ENCODE measurements around the gene M1AP.

The M1AP gene

DNA sequence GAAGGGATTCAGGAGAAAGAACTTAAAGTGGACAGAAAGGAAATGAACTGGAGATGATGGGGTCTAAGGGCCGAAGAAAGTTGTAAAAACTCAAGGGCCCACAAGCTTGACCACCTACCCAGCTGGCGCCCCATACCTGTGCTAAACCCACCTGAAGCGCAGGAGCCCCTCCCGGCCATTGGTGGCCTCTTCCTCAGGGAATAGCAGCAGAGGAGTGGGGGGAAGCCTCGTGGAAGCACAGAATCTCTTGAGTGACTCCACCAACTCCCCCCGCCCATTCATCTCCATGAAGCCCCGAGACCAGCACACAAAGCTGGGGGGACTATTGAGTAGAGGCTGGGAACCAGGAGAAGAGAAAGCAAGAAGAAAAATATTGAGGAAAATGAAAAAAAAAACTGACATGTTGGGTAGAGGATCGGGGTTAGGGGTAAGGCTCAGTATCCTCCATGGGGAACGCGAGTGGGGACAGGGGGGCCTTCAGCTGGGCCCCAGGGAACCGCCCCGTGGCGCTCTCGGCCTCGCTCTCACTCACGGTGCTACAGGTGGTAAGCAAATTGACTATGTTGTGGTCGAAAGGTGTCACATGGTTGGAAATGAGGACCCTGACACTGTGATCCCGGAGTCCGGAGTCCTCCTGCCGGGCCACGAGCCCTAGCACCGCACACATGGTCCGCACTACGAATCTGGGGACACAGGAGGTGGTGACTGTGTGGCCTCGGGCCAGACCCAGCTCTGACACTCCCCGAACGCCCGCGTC lies 119.4 kb downstream of the M1AP start:
- peaks cover 0 to 27% (median 16%) of the 10 kb centered on the region in 11 experiments; a peak in 10 of 22 replicates for H4K20me1 ChIP-seq
- peak overlapping the region; percentile 91 to 99 (median 97) for H3K27ac ChIP-seq
- H3K9me3 ChIP-seq (replicated peaks in 1 of 11): 0 out of 22 replicates have a peak, but pooled peaks cover 0 to 6% (median 0%) of the 10 kb centered on the region in 11 experiments
- H3K4me1 ChIP-seq: peaks cover 26 to 54% (median 49%) of the 10 kb centered on the region in 10 experiments
- H3K4me2 ChIP-seq: peak overlapping the region; percentile 93 to 99 (median 98)
- H3K27me3 ChIP-seq: no peaks in the 10 kb centered on the region
- H3K9ac ChIP-seq: peak overlapping the region; percentile 88 to 99 (median 97)
- H3K36me3 ChIP-seq: peaks cover 39 to 56% (median 48%) of the 10 kb centered on the region in 11 experiments
- H3K4me3 ChIP-seq: peak overlapping the region; percentile 81 to 94 (median 86)
- TF ChIP-seq Cebpa-rat (IDR thresholded peaks at IDR 0.05): no peak

DNA sequence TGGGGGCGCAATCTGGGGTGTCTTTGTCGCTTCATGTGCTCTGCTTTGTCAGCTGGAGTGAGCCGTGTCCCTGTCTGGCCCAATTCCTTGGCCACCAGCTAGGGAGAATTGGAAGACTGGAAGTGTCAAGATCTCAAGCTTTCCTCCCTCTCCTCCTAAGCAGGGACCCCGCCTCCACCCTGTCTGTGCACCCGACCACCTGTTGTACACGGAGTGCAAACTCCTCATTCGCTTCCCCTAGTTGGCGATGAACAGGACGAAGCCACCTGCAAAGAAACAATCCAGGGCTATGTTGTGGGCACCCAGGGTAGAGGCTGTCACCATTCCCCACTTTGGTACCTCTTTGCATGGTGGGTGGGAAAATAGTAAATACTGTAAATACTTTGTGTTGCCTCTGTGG lies 120.4 kb downstream of the M1AP start:
- 0 out of 22 replicates have a peak, but pooled peaks cover 0 to 6% (median 0%) of the 10 kb centered on the region in 11 experiments for H3K9me3 ChIP-seq (replicated peaks in 1 of 11)
- H3K4me1 ChIP-seq: peaks cover 26 to 54% (median 49%) of the 10 kb centered on the region in 10 experiments
- H3K4me3 ChIP-seq: peak overlapping the region; percentile 81 to 94 (median 86); a peak in 15 of 20 replicates
- H4K20me1 ChIP-seq: peaks cover 0 to 26% (median 14%) of the 10 kb centered on the region in 11 experiments; a peak in 10 of 22 replicates
- peak overlapping the region in 1 of 11 experiments; percentile 59; a peak in 1 of 22 replicates for H3K27ac ChIP-seq
- H3K4me2 ChIP-seq: peak overlapping the region; percentile 93 to 99 (median 98)
- H3K27me3 ChIP-seq: peaks cover 0 to 4% (median 0%) of the 10 kb centered on the region in 11 experiments; a peak in 1 of 22 replicates
- no peak for TF ChIP-seq Cebpa-rat (IDR thresholded peaks at IDR 0.05)
- H3K36me3 ChIP-seq: peaks cover 29 to 45% (median 38%) of the 10 kb centered on the region in 11 experiments
- H3K9ac ChIP-seq: peak overlapping the region in 8 of 11 experiments; percentile 94 to 99 (median 97); a peak in 9 of 22 replicates

- H3K9me3 ChIP-seq (replicated peaks in 1 of 11): 0 out of 22 replicates have a peak, but pooled peaks cover 0 to 6% (median 0%) of the 10 kb centered on the region in 11 experiments
- peaks cover 0 to 22% (median 11%) of the 10 kb centered on the region in 11 experiments; a peak in 10 of 22 replicates for H4K20me1 ChIP-seq
- peak overlapping the region in 9 of 11 experiments; percentile 18 to 99 (median 97); a peak in 16 of 22 replicates for H3K4me2 ChIP-seq
- H3K36me3 ChIP-seq: peaks cover 24 to 38% (median 34%) of the 10 kb centered on the region in 11 experiments
- H3K27ac ChIP-seq: peak overlapping the region in 6 of 11 experiments; percentile 28 to 63 (median 48); a peak in 12 of 22 replicates
- H3K4me1 ChIP-seq: peaks cover 19 to 48% (median 42%) of the 10 kb centered on the region in 10 experiments
- peak overlapping the region in 2 of 11 experiments; percentile 4 to 9; a peak in 3 of 22 replicates for H3K9ac ChIP-seq
- peak overlapping the region in 2 of 10 experiments; percentile 48 to 90; a peak in 4 of 20 replicates for H3K4me3 ChIP-seq
- H3K27me3 ChIP-seq: peaks cover 0 to 9% (median 0%) of the 10 kb centered on the region in 11 experiments; a peak in 5 of 22 replicates
- TF ChIP-seq Cebpa-rat (IDR thresholded peaks at IDR 0.05): no peak
Observed at GRCh38 chr2:74526649-74527230, 121.4 kb downstream of the M1AP start.

DNA sequence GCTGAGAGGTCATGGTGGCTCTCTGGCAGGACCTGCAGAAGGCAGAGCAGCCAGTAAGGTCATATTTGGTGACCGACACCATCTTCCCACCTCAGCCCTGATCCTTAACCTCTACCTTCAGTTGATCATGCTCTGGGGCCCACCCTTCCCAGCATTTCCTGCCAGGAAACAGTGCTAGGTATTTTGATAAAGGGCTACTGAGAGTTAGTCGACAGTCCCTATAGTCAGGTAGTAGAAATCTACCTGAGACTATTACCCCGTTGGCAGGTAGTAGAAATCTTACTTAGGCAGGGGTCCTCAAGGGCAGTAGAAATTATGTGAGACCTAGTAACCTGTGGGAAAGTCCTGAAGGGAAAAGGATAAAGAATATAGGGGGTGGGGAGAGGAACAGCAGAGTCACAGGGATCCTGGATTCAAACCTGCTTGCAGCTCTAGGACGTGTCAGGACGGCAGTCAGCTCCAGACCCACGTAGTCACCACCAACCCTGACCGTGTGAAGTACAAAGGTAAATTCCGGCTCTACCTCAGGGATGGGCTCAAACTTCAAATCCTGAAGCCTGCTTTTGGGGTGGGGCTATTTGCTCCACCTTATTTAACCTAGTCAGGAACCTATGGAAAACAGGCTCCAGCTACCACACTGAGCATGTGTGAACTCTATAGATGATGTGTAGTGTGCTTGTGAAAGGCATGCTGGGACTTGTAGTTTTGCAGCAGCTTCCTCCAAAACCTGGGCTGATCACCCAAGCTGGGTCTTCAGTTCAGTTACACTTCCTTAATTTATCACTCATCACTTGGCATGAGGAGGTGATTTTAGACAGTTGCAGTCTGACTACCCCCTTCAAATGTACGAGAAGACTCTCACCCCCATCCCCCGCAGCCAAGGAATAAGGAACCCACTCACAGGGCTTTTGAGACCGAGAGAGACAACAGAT lies 122.1 kb downstream of the M1AP start, which contains the start of gene DQX1:
Gene DQX1, minus strand, starts transcription at position 515 of the 932 bp plus-strand sequence. Its CDS starts 502 bp downstream, at position 13.
- peak within 1 kb of the TSS in 9 of 11 experiments; percentile 18 to 99 (median 97); a peak in 17 of 22 replicates for H3K4me2 ChIP-seq
- peaks cover 0 to 10% (median 2%) of the 10 kb centered on the region in 11 experiments; a peak in 6 of 22 replicates for H3K27me3 ChIP-seq
- peak within 1 kb of the TSS in 6 of 11 experiments; percentile 28 to 63 (median 48); a peak in 12 of 22 replicates for H3K27ac ChIP-seq
- peak within 1 kb of the TSS in 2 of 11 experiments; percentile 4 to 9; a peak in 3 of 22 replicates for H3K9ac ChIP-seq
- 0 out of 22 replicates have a peak, but pooled peaks cover 0 to 6% (median 0%) of the 10 kb centered on the region in 11 experiments for H3K9me3 ChIP-seq (replicated peaks in 1 of 11)
- H3K4me3 ChIP-seq: peak within 1 kb of the TSS in 3 of 10 experiments; percentile 17 to 90 (median 48); a peak in 5 of 20 replicates
- no peak for TF ChIP-seq Cebpa-rat (IDR thresholded peaks at IDR 0.05)
- peaks cover 0 to 22% (median 11%) of the 10 kb centered on the region in 11 experiments; a peak in 10 of 22 replicates for H4K20me1 ChIP-seq
- H3K36me3 ChIP-seq: peaks cover 24 to 38% (median 34%) of the 10 kb centered on the region in 11 experiments
- H3K4me1 ChIP-seq: peaks cover 12 to 40% (median 34%) of the 10 kb centered on the region in 10 experiments

DNA sequence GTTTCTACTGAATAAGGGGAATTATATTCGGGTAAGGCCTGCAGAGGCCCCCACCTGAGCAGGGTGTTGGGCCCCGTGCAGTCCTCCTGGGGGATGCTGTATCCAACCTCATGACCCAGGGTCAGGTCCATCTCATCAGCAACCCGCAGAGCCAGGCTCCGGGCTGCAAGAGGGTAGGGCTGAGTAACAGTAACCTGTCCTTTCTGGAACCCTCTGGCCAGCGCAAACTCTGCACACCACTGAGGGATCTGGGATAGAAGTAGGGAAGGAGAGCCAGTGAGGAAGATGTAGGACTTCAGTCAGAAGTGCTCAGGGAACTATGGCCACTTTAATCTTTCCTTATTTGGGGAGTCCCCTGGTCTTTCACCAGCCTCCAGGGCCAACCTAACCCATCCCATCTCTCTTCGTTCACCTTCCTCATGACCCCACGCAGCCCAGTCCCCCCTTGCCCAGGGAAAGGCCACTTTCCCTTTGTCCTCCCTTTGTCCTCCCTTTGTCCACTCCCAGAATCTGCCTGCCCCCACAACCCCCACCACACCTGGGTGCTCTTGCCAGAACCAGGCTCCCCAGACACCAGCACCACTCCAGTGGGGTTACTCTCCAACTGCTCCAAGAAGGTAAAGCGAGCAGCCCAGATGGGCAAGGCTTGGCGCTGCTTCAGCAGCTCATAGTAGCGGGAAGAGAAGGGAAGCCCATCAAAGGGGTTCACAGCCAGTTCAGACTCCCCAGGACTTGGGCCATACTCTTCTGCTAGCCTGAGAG lies 123.0 kb downstream of the M1AP start:
- Histone ChIP-seq H3K4me3 (no peak overlapping the region), H3K27me3 (peaks cover 2 to 19% (median 10%) of the 10 kb centered on the region in 11 experiments; a peak in 13 of 22 replicates), H3K4me2 (peak overlapping the region in 2 of 11 experiments; percentile 57 to 94; a peak in 3 of 22 replicates), H3K36me3 (peaks cover 24 to 38% (median 34%) of the 10 kb centered on the region in 11 experiments), H4K20me1 (peaks cover 0 to 22% (median 11%) of the 10 kb centered on the region in 11 experiments; a peak in 10 of 22 replicates), H3K4me1 (peaks cover 9 to 39% (median 30%) of the 10 kb centered on the region in 10 experiments), H3K9me3 (replicated peaks in 1 of 11) (0 out of 22 replicates have a peak, but pooled peaks cover 0 to 6% (median 0%) of the 10 kb centered on the region in 11 experiments), H3K27ac (no peak overlapping the region), H3K9ac (no peak overlapping the region)
- TF ChIP-seq Cebpa-rat (IDR thresholded peaks at IDR 0.05): no peak

- Histone ChIP-seq H3K4me2 (no peak overlapping the region), H3K9ac (no peak overlapping the region), H4K20me1 (peaks cover 0 to 22% (median 10%) of the 10 kb centered on the region in 11 experiments; a peak in 10 of 22 replicates), H3K27ac (no peak overlapping the region), H3K9me3 (replicated peaks in 1 of 11) (0 out of 22 replicates have a peak, but pooled peaks cover 0 to 6% (median 0%) of the 10 kb centered on the region in 11 experiments), H3K4me3 (no peak overlapping the region), H3K36me3 (peaks cover 24 to 38% (median 34%) of the 10 kb centered on the region in 11 experiments), H3K4me1 (peaks cover 9 to 39% (median 30%) of the 10 kb centered on the region in 10 experiments), H3K27me3 (peaks cover 13 to 30% (median 22%) of the 10 kb centered on the region in 11 experiments; a peak in 21 of 22 replicates)
- TF ChIP-seq Cebpa-rat (IDR thresholded peaks at IDR 0.05): no peak
Observed at GRCh38 chr2:74524005-74524404, 124.1 kb downstream of the M1AP start.

DNA sequence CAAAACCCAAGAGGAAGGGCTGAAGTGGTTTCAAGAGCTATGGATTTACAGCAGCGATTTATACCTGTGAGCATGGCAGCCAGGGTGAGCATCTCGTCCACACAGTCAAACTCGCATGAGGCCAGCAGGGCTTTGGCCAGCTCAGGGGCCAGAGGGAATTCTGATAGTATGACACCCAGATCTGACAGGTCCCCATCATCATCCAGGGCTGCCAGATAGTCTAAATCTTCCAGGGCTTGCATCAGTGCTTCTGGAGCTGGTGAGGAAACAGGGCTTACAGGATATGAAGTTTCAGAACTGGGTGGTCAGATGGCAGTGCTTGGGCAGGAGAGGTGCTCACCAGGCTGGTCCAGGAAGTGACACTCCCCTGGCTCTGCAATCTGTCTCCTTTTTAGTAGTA lies 125.6 kb downstream of the M1AP start:
- no peak overlapping the region for H3K9ac ChIP-seq
- H3K9me3 ChIP-seq (replicated peaks in 1 of 11): 0 out of 22 replicates have a peak, but pooled peaks cover 0 to 6% (median 0%) of the 10 kb centered on the region in 11 experiments
- H3K4me2 ChIP-seq: peak overlapping the region in 2 of 11 experiments; percentile 2 to 12; a peak in 1 of 22 replicates
- H3K27ac ChIP-seq: no peak overlapping the region
- no peak overlapping the region for H3K4me3 ChIP-seq
- peaks cover 0 to 27% (median 18%) of the 10 kb centered on the region in 10 experiments; a peak in 19 of 20 replicates for H3K4me1 ChIP-seq
- peaks cover 15 to 26% (median 23%) of the 10 kb centered on the region in 11 experiments for H3K36me3 ChIP-seq
- peaks cover 0 to 9% (median 0%) of the 10 kb centered on the region in 11 experiments; a peak in 8 of 22 replicates for H4K20me1 ChIP-seq
- peaks cover 27 to 45% (median 37%) of the 10 kb centered on the region in 11 experiments for H3K27me3 ChIP-seq
- no peak for TF ChIP-seq Cebpa-rat (IDR thresholded peaks at IDR 0.05)
